DMS 273 treated with DMSO at 0.1 percent for 48 hours (cell line): ENCODE data around the gene PRLH.
A peak's percentile ranks its signal among the peaks of the same experiment; 100 is the strongest.

Experiments used
- DNase-seq: peaks from one replicate; lab custom pipeline; 2025; lab: John Stamatoyannopoulos, UW

Gene PRLH

DNA sequence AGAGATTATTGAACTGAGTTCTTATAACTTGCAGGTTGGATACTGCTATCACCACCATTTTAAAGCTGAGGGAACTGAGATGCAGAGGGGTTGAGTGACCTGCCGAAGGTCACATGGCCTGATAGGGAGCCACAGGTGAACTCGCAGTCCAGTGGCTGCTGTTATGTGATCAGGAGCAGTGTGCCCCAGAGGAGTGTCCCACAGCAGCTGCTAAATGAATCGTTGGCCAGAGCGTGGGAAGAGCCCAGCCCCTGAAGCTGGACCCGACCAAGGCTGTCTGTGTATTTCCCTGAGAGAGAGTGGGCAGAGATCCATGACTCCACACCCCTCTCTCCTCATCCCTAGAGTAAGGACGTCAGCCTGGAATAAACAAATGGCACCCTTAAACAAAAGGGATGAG, 26.7 kb upstream of the PRLH start:
- DNase-seq, result no peak

DNA sequence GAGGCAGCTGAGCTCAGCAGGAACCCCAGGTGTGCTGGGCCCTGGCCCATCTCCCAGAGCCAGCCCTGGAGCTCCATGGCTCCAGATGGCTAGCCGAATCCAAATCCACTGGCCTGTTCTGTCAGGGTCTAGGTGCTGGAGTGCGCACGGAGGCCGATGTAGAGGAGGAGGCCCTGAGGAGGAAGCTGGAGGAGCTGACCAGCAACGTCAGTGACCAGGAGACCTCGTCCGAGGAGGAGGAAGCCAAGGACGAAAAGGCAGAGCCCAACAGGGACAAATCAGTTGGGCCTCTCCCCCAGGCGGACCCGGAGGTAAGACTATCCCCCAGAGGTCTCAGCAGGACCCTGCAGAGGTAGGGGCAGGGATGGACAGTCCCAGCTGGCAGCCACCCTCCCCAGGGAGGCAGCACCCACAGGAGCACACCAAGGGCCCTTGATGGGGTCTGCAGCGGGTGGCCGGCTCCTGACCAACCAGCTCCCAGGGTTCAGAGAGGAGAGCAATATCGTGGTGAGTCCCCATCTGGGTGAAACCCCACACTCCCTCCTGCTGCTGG, 26.1 kb upstream of the PRLH start:
- DNase-seq, result peak; percentile 62

DNA sequence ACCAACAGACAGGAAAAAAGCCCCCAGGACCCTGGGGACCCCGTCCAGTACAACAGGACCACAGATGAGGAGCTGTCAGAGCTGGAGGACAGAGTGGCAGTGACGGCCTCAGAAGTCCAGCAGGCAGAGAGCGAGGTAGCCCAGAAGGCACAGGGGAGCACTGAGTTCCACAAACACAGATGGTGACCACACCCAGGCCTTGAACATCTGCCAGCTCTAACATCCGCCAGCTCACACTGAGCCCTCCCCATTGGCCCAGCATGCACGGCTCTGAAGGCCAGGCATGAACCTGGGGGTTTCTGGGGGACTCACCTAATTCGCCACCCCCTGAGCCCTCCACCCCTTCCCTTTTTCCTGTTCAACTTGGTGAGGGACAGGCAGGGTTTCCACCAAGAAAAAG, 25.6 kb upstream of the PRLH start:
- peak; percentile 64 for DNase-seq

DNA sequence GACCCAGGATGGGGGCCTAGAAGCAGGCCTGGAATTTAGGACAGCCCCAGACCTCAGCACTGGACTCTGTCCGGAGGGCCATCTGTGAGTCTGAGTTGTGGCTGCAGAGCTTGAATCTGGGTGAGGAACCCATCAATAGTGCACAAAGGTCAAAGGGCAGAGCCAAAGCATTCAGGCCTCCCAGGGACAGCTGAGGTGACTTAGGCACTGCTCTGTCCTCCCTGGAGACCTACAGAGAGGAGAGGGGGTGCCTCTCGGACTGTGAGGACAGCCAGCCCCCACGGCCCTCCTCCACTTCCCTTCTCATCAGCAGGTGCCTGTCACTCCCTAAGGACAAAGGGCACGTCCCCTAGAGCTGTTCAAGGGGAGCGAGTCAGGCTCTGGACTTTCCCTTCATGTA, 25.1 kb upstream of the PRLH start:
- DNase-seq, result no peak

DNA sequence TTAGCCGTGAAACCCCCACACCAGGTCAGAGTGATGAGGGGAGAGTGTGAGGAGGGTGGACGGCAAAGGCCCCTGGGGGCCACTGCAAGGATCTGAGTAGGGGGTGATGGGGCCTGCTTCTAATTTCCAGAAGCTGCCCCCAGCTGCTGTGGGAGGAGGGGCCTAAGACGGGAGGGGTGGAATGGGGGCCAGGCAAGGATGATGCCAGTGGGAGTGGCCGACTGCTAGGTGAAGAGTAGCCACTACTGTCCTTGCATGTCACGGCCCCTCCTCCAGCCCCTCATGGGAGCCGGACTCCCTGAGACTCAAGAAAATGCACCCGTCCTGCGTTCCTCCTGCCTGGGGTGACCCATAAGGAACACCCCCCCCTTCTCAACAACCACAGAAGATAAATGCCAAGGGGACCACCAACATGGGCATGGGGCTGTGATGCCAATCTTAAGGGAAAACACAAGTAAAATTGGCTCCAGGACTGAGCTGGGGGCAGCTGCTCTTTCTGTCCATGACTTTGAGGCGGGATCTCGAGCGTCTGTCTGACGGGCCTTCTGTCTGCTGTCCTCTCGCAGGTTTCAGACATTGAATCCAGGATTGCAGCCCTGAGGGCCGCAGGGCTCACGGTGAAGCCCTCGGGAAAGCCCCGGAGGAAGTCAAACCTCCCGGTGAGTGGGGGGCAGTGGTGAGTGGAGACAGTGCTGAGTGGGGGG, 24.2 kb upstream of the PRLH start:
- DNase-seq, result no peak

DNA sequence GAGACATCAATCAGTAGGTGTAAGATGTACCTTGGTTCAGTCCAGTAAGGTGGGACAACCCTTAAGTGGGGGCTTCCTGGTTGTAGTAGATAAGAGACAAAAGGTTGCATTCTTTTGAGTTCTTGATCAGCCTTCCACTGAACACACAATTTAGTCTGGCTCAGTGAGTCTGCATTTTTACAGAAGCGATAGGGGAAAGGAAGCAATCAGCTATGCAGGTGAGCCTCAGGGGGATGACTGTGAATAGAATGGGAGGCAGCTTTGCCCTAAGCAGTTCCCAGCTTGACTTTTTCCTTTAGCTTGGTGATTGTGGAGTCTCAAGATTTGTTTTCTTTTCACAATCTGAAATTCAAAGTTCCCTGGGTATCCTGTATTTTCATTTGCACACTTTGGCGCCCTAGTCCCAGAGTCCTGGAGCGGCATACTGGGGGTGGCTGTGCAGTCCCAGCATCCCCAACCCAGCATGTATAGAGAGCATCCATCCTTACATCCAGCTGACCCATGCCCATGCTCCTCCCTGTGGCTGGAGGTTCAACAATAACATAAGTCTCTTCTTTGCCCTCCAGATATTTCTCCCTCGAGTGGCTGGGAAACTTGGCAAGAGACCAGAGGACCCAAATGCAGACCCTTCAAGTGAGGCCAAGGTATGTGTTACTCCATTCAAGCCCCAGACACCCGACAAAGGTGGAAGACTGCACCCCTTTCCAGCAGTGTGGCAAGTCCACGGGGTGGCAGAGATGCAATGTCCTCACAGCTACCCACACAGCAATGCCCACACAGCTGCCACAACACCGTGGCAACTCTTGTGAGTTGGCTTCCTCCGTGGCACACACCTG, 20.1 kb upstream of the PRLH start:
- DNase-seq, result no peak

DNA sequence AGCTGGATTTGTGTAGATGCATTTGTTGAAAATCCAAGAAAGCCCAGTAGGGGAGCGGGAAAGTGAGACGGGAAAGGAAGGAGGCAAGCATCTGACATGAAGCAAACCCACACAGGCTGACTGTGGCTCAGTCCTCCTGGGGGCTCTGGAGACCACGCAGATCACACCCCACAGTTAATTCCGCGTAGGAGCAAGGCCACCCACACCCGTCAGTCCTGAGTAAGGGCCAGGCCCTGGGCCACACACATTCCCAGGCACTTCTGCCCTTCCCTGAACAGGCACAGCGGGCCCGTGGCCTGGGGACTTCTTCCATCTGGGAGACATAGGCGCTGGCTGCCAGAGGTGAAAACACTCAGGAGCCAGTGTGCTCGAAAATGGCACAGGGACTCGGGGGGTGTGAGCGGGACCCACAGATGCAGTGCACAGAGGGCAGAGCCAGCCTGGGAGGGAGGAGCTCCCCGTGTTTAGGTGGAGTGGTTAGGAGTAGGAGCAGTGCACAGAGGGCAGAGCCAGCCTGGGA, 19.4 kb upstream of the PRLH start:
- no peak for DNase-seq

DNA sequence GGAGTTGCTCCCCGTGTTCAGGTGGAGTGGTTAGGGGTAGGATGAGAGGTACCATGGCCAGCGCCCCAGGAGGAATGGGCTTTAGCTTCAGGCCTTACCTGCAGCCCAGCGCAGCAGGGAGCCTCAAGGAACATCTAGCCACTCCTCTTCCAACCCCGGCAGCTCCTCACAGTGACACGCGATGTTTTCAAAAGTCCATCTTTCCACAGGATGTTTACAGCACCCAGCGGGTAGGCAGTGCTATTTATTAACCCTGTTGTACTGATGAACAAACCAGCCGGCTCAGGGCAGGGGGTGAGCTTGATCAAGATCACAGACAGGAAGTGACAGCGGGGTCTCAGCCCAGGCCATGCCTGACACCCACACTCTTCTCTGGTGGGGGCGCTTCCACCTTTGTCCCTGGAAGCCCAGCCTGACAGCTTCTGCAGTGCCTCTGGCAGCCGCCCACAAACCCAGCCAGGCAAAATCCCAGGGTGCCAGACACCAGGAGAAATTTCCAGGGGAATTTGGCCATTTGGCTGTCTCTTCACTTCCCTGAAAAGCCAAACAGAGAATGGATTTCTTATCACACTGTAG, 18.4 kb upstream of the PRLH start:
- no peak for DNase-seq

DNA sequence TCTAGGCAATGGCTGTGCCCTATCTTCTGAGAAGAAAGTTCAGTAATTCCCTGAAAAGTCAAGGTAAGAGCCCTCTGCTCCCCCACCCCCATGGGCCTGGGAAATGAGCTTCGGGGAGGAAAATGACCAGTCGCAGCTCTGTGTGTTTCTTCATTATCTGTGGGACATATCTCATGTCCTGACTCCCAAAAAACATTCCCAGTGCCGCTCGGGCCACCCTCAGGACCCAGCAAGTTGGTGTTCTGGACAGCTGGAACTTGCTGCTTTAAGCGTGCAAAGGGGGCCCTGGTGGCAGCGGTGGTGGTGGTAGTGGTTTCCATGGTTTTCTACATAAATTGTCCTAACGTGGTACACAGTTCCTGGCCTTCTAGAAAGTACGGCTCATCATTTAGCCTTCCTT, 17.2 kb upstream of the PRLH start:
- DNase-seq, result no peak

DNA sequence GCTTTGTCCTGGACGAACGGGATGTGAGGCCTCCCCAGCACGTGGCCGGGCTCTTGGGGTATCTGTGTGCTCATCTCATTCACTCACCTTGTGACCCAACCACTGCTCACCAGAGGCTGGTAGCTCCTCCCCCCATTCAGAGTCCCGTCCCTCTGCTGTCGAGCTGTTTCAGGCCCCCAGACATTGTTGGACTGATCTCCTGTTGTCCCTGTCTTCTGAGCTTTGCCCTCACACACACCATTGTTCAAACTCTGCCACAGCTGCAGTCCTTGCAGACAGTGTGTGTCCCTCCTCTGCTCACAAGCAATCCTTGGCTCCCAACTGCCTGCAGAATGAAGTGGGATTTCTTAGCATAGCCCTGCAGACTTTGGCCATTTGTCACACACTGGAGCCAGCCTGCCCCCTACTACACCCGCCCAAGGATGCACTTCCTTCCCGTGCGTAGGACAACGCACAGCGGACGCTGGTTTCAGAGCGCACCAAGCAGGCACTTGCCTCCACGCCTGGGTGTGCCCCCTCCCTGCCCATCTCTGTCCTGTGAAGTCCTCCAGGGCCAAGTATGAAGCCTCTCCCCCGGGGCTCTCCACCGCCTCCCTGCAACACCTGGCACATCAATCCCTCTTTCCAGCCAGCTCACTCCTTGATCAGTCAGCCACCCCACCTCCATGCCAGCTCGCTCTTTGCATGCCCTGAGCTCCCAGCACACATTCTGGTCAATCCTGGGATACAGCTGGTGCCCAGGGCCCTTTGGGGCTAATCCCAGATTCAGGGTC, 16.5 kb upstream of the PRLH start:
- no peak for DNase-seq

DNA sequence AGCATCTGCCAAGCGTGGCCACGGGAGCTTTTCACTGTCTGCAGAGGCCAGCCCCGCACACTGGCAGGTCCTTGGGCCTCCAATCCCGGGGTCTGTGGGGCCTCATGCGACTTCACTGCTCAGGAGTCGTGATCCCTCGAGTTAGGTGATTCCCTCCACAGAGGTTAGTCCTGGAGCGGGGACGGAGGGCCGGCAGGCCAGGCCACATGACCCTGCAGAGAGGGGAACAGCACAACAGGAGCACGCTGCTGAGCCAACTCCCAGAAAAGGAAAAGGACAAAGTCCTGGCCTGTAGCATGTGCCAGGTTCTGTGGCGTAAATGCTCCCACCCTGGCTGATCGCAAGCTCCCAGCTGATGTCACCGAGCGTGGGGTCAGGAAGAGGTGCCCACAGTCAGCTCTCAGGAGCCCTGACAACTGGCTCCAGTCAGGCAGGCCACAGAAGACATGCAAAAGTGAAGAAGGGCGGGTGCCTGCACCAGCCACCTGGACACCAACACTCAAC, 15.3 kb upstream of the PRLH start:
- no peak for DNase-seq

DNA sequence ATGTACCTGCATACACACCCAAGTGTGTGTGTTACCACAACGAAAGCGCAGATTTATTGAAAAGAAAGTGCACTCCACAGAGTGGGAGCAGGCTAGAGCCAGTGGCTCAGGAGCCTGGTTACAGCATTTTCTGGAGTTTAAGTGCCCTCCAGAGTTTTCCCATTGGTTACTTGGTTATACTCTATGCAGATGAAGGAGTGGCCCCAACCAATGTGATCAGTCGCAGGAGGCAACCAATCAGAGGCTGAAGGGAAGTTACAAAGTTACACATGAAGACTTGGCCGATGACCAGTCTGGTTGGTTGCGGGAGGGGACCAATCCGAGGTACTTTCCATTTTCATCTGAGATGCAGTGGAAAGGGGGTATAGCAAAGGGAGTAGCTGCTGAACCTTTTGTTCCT, 13.5 kb upstream of the PRLH start:
- no peak for DNase-seq

DNA sequence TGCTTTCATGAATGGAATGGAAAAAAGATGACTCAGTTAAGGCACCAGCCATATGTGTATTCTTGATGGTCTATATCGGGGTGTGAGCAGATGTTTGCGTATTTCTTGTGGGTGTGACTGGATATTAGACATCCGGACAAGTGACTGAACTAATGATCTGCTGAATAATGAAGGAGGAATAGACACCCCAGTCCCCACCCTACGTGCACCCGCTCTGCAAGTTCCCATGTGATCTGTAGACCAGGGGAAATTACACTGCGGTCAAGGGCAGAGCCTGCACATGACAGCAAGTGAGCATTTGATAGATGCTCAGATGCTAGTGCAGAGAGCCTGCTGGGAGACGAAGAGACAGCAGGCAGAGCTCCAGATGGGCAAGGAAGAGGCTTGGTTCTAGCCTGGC, 12.4 kb upstream of the PRLH start:
- no peak for DNase-seq

DNA sequence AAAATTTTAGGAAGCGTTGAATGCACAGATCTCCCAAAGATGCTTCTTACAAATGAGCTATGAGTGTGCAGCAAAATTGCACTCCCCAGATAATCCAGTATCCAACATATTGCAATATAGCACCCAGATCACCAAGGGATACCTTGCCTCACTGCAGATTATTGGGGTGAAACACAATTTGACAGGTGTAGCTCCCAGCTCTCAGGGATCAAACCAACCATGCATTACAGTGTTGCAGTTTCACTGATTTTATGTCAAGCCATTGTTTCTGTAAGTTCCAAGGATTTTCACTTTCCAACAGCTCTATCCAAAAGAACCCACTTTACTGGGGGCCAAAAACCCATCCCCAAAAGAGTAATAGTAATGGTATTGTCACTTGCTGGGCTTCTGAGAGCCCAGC, 10.8 kb upstream of the PRLH start:
- no peak for DNase-seq

DNA sequence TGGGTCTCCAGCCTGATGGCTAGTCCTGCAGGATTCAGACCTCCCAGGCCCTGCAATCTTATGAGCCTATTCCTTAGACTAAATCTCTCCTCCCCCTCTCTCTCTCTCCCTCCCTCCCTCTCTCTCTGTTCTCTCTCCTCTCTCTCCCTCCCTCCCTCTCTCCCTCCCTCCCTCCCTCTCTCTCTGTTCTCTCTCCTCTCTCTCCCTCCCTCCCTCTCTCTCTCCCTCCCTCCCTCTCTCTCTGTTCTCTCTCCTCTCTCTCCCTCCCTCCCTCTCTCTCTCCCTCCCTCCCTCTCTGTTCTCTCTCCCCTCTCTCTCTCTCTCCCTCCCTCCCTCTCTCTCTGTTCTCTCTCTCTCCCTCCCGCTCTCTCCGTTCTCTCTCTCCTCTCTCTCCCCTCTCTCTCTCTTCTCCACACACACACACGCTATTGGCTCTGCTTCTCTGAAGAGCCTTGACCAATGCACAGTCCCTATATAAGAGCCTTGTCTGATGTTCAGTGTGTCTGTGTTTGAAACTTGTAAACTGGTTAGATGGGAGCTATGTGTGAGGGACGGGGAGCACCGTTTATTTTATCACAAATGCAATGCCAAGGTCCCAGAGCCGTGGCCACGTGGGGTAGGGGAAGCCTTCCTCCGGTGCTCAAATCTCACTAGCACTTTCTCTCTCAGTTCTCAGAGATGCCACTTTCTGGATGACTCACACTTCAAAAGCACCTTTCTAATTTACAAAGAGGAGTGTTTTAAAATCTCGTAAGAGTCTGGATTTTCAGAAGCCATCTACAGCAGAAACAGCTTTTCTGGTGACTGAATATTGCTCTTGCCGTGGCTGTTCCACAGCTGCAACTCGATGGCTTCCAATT, 9.4 kb upstream of the PRLH start:
- no peak for DNase-seq

DNA sequence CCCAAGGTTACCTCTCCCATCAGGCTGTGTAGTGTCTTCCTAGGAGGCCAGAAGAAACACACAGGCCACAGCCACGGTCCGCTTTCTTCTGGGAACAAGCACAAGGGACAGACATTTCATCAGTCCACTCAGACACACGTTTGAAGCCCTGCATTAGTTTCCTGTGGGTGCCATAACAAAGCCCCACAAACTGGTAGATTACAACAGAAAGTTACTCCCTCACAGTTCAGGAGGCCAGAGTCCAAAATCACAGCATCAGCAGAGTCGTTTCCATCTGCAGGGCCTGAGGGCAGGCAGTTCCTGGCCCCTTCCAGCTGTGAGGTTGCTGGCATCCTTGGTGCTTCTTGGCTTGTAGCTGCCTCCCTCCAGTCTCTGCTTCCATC, 8.8 kb upstream of the PRLH start:
- no peak for DNase-seq

DNA sequence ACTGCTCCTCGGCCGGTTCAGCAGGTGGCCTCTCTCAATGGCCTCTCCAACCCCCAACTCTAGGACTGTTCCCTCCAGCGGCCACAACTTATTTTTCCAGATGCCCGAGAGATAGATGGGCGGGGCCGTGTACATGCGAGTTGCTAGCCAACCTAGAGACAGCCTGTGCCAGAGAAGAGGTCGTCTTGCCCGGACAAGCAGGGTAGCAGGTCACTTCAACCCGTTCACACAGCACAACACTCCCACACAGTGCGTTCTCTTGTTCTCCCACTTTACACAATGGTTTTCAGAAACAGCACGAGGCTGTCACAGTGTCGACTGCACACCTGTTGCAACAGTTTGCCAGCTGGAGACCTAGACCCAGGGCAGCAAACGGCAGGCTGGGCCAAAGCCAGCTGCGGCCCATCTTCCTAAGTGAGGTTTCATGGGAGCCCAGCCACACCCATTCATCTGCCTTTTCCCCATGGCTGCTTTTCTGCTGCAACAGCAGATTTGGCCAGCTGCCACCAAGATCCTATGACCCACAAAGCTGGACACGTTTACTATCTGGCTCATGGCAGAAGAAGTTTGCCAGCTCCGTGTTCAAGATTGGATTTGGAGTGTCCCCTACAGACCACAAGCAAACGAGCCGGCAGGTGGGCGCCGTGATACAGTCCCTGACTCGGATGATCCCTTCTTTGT, 7.3 kb upstream of the PRLH start:
- peak; percentile 61 for DNase-seq

DNA sequence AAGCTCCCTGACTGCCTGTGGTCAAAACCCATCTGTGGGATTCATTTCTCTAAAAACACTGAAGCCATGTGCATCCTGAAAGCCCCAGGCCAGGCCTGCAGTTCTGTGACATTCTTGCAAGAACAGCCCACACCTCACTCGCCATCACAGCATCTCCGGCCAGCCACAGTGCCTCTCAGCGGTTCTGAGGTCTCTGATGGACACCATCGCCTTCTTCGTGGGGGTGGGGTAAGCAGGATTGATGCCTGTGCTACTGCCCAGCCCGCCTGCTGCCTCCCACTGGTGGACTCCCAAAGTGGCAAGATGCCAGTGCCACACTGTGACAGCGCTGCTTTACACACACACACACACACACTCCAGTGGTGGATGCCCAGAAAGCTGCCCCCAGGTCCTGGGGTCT, 5.2 kb upstream of the PRLH start:
- no peak for DNase-seq

DNA sequence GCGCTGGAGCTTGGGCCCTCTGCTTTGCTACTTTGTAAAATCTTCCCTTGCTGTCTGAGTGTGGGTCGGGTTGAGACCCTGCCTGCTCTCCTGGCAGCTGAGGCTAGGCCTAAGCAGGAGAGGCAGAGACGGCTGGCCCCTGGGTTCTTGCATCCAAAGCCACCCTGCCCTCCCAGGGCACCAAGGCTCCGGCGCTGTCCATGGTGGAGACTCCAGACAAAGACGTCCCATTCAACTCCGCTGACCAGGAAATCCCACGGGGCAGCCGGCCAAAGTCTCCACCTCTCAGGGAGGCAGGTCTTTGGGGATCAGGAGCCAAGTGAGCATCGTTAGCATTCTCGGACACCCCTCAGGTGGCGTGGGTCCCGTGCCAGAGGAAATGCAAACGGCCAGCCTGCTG, 2.6 kb upstream of the PRLH start:
- DNase-seq, result no peak

DNA sequence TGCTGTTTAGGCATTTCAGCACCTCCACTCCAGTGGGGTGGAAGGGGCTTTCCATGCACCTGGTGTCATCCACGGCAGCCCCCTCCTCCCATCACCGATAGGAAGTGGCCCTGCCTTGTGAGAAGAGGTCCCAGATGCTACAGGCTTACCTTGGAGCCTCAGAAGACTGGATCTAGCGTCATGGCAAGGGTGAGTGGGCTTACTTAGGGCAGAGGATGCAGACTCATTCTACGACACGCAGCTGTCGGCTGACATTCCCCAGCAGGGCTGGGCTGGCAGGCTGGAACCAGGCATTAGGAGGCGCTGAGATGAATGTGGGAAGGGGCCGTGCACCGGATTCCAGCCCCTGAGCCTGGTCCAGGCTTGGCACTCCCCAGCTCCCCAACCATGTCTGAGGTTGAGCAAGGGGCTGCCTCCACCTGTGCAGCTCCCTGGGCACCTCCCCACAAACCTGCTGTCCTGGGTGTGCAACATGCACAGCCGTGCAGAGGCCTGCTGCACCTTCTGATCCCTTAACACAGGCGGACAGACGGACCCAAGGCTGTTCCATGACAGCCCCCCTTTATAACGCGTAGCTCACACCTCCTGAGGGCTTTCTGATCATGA, 1.7 kb upstream of the PRLH start:
- DNase-seq, result no peak
